D721Med (cell line): Measurements from ENCODE around the gene PLEKHH3.

Experiments
- DNase-seq: peaks from one replicate; pipeline ENCODE4 v3.0.0; 2011; ENCODE audit warnings: low spot score; ENCODE audit not compliant: insufficient read length
- FAIRE-seq: peaks from 2 replicates; lab custom pipeline; 2011; peaks lifted over from hg19 to GRCh38; lab: Jason Lieb, UNC
- CTCF ChIP-seq: IDR thresholded peaks from 2 replicates; pipeline ENCODE4 v1.5.1; 2012; ENCODE audit warnings: mild to moderate bottlenecking, control low read depth; ENCODE audit not compliant: insufficient read depth; ENCODE audit errors: missing control alignments

The PLEKHH3 gene

GRCh38 chr17:42697108-42697811 lies 20.5 kb upstream of the PLEKHH3 start:
- TF ChIP-seq CTCF = no peak
- DNase-seq (no peak), FAIRE-seq (no peak)

GRCh38 chr17:42695500-42695899 lies 18.7 kb upstream of the PLEKHH3 start:
- no peak for TF ChIP-seq CTCF
- DNase-seq (no peak), FAIRE-seq (no peak)

- no peak for DNase-seq
- FAIRE-seq = no peak
- TF ChIP-seq CTCF = no peak
These were observed 17.7 kb upstream of the PLEKHH3 start for GRCh38 chr17:42694524-42694923.

GRCh38 chr17:42692489-42692888 lies 15.7 kb upstream of the PLEKHH3 start:
- no peak for TF ChIP-seq CTCF
- no peak for DNase-seq
- FAIRE-seq = no peak

GRCh38 chr17:42691021-42691545 lies 14.3 kb upstream of the PLEKHH3 start:
- FAIRE-seq (no peak), DNase-seq (no peak)
- TF ChIP-seq CTCF = no peak

- no peak for FAIRE-seq
- DNase-seq = no peak
- no peak for TF ChIP-seq CTCF
These were observed 13.8 kb upstream of the PLEKHH3 start for GRCh38 chr17:42690596-42690995.

- FAIRE-seq = no peak
- no peak for DNase-seq
These were observed 11.0 kb upstream of the PLEKHH3 start for GRCh38 chr17:42687707-42688320.

More at GRCh38 chr17:42687707-42688320, 11.0 kb upstream of the PLEKHH3 start:
- no peak for TF ChIP-seq CTCF
